HS-27A (cell line): ENCODE results near the gene SHISA9.

ENCODE experiments used
- DNase-seq: peaks from one replicate; pipeline ENCODE4 v3.0.0-alpha.2; 2012; ENCODE audit warnings: low read depth, missing footprints

SHISA9 gene

DNA sequence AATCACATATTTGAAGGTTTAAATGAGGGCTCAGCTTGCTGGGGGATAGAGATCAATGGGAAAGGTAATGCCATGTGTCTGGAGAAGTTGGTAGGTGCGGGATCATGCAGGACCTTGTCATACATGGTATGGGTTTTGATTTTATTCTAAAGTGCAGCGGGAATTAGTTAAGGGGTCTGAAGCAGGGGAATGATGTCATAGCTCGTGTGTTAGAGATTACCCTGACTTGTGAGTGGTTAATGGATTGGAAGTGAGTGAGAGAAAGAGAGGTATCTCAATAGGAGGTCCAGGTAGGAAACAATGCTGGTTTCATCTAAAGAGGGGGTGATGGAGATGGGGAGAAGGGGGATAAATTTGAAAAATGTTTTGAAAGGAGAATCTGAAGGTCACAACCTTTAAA is 280.0 kb downstream of the SHISA9 start:
- DNase-seq, result no peak

GRCh38 chr16:13186813-13187212 is 285.4 kb downstream of the SHISA9 start:
- DNase-seq, result no peak

- DNase-seq, result no peak
Measured at GRCh38 chr16:13189250-13189649, 287.9 kb downstream of the SHISA9 start.

DNA sequence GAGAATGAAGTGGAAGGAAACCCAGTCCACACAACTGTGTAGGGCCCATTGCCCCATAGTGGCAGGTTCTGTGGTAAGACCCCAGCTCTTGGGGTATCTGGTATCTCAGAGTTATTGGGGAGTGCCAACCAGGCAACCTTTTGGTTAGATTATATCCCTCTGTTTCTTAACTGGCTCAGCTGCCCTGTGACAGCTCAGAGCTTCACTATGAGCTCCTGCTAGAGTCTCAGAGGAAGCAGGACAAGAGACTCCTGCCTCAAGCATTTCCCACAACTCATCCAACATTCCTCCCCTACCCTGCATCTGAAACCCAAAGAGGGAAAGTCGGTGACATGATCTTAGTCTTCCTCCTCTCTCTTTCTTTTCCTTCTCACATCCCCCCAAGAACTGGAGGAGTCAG is 292.3 kb downstream of the SHISA9 start:
- no peak for DNase-seq

- DNase-seq, result no peak
Measured at GRCh38 chr16:13194766-13195165, 293.4 kb downstream of the SHISA9 start.

DNA sequence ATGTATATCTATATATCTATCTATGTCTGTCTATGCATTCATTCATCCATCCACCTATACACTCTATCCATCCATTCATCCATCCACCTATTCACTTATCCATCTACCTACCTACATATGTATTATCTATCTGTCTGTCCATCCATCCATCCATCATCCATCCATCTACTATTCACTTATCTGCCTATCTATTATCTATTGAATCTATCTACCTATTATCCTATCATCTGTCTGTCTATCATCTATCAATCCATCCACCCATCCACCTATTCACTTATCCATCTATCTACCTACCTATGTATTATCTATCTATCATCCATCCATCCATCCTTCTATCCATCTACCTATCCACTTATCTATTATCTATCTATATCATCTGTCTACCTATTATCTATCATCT is 302.3 kb downstream of the SHISA9 start:
- DNase-seq, result no peak

DNA sequence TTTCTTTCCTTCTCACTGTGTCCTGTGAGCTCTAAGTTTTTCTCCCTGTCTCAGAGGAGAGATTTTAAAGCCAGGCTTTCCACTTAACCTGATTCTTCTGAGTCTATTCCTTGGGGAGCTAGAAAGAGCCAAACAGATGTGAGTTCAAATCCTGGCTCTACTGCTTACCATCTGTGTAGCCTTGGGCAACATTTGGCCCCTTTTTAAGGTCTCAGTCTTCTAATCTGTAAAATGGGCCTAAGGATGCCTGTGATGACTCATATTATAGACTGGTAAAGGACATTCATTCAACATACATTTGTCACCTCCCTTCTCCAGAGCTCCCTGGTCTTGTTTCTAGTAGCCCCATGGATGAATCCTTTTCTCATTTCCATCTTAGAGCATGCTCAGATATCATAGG is 304.0 kb downstream of the SHISA9 start:
- no peak for DNase-seq

GRCh38 chr16:13206606-13207005 is 305.2 kb downstream of the SHISA9 start:
- DNase-seq, result no peak

DNA sequence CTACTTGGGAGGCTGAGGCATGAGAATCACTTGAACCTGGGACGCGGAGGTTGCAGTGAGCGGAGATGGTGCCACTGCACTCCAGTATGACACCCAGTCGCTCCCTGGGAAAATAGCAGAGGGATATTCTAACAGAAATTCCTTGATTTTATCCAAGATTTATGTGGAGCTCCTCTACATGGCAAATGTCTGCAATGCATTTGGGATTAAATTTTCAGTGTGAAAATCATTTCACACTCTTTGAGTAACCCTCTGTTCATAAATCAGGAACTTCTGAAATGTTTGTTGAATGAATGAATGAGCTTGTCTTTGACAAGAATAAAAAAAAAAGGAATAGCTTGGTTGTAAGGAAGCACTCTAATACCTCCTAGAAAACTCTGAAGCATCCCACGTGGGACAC is 305.8 kb downstream of the SHISA9 start:
- no peak for DNase-seq

GRCh38 chr16:13223666-13224065 is 322.3 kb downstream of the SHISA9 start:
- no peak for DNase-seq

DNA sequence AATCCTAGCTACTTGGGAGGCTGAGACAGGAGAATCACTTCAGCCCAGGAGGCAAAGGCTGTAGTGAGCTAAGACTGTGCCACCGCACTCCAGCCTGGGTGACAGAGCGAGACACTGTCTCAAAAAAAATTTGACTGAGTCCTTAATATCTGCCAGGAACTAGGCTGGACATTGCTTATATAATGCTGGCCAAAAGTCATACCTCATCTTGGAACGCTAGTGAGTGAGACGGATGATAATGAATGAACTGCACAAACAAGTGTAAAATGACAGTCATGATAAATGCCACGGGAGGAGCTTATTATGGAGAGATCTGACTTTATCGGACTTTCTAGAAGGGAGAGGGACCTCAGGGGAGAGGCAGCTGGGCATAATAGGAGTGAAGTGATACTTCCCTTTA is 327.6 kb downstream of the SHISA9 start:
- no peak for DNase-seq

- DNase-seq, result no peak
Measured at GRCh38 chr16:13231365-13231764, 330.0 kb downstream of the SHISA9 start.

DNA sequence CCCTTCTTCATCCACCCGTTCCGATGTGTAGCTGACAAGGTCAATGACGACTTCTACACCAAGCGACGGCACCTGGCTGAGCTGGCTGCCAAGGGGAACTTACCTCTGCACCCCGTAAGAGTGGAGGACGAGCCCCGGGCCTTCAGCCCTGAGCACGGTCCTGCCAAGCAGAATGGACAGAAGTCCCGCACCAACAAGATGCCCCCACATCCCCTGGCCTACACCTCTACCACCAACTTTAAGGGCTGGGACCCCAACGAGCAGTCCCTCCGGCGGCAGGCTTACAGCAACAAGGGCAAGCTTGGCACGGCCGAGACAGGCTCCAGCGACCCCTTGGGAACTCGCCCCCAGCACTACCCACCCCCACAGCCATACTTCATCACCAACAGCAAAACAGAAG is 333.6 kb downstream of the SHISA9 start:
- DNase-seq, result no peak

DNA sequence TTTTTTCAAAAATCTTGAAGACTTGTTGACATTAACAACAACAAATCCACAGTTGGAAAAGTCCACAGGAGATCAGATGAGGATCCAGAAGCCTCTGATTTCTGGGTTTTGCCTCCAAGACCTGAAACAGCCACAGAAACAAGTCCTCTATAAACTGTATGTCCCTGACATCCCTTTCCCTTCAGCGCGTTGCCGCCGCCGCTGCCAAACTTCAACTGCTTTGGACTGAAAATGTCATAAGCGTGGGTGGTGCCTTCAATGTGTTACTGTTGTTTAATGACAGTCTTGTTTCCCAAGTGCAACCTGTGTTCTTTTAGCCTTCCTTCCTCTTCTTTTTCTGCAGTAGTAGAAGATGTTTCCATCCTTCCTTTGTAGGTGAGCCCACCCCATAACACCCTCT is 334.9 kb downstream of the SHISA9 start:
- no peak for DNase-seq

- DNase-seq, result no peak
Measured at GRCh38 chr16:13238182-13238581, 336.8 kb downstream of the SHISA9 start.

GRCh38 chr16:13242201-13242600 is 340.8 kb downstream of the SHISA9 start:
- DNase-seq, result no peak

DNA sequence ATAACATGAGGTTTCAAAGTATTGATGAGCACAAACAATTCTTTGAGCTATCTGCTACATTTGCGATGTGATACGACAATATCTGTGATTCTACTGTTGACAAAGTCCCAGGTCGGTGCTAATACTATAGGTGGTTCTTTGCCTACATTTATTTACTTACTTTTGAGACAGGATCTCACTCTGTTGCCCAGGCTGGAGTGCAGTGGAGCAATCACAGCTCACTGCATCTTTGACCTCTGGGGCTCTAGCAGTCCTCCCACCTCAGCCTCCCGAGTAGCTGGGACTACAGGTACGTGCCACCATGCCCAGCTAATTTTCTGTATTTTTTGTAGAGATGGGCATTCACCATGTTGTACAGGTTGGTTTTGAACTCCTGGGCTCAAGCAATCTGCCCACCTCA is 343.4 kb downstream of the SHISA9 start:
- no peak for DNase-seq

DNA sequence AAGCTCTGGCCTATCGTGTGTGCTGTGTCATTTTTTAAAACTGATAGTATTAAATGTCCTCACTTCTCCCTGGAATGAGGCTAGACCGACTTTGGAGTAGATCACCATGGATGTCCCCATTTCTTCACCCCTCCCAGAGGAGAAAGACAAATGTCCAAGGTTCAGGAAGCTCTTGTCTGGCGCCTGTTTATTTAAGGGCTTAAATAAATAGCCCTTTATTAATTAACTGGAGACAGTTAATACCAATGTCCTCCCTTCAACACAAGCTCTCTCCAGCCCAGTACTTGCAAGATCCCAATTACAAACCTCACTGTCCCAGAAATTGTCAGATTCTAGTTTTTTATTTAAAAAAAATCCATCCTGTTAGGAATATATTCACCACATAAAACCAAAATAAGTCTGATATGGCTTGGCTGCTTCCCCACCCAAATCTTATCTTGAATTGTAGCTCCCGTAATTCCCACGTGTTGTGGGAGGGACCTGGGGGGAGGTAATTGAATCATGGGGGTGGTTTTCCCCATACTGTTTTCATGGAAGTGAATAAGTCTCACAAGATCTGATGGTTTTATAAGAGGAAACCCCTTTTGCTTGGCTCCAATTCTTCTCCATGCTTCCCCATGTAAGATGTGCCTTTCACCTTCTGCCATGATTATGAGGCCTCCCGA is 344.4 kb downstream of the SHISA9 start:
- no peak for DNase-seq

DNA sequence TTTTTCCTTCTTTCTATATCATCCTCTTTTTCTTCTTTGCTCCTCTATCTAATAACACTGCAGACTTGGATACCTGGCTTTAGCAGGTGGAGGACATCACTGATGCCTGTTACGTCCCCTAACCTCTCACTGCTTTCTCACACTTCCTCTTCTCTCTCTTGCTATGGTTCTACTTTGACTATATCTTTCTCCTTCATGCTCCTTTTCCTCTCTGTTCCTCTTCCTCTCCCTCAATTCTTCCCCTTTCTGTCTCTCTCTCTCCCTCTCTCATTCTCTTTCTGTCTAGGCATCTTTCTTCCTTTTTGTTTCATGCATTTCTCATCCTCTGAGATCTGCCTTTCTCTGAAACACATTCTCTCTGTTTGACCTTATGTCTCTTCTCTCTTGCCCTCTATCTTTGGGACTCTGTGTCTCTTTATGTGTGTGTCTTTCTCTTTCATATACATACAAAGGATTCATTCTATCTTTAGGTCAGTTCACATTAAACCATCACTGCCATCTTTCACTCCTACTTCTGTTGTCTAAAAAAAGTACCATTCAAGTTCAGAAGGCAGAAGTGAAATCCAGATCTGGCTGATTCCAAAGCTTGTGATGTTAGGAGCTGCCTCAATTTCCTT is 353.7 kb downstream of the SHISA9 start:
- no peak for DNase-seq

DNA sequence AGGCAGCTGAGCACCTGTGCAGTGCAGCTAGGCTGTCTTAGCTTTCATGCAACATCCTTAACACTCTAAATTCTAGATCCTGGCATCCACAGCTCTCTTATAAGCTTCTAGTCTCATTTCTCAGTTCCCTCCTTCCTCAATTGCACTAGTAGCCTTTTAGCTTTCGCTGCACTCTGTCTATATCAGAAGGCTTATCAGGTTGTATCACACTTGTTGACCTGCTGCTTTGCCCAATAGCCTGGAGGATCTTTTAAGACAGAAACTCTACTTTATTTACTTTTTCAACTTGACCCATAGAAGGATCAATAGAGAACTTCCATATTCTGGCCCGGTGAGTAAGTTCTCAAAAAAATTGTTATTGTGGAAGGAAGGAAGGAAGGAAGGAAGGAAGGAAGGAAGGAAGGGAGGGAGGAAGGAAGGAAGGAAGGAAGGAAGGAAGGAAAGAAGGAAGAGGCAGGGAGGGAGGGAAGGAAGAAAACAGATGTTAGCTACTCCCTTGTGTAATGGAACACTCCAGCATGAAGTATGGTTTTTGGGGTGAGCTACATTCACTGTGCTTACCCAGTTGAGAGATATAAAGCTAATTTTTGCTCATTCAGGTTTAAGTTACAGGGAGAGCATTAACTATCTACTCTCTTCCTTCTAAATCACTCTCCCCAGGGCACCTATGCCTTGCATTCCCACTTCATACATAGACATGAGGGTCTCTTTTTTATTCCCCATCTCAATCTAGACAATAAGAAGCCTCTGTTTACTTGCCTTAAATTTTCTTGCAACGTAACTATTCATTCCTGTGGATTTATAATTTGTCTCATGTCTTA is 361.1 kb downstream of the SHISA9 start:
- DNase-seq, result no peak

DNA sequence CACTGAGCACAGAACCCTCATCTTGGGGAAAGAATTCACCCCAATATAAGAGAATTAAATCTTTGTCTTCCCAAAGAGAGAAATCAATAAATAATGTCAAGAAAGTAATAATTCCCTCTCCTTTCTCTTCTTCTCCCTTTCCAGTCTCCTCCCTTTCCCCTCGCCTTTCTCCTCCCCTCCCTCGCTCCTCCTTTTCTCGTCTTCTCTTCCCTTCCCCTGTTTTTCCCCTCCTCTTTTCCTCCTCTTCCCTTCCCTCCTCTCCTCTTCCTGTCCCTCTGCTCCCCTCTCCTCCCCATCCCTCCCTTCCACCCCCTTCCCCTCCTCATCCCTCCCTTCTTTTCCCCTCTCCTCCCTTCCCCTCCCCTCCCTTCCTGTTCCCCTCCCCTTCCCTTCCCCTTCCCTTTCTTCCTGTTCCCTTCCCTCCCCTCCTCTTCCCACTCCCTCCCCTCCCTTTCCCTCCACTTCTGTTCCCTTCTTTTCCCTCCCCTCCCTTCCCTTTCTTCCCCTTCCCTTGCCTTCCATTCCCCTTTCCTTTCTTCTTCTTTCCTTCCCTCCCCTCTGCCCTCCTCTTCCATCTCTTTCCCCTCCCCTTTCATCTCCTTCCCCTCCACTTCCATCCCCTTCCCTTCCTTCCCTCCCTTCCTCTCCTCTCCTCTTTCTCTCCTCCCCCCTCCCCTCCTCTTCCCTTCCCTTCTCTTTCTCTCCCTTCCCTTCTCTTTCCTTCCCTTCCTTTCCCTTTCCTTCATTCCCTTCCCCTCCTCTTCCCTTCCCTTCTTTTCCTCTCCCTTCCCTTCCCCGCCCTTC is 363.6 kb downstream of the SHISA9 start:
- DNase-seq, result no peak

DNA sequence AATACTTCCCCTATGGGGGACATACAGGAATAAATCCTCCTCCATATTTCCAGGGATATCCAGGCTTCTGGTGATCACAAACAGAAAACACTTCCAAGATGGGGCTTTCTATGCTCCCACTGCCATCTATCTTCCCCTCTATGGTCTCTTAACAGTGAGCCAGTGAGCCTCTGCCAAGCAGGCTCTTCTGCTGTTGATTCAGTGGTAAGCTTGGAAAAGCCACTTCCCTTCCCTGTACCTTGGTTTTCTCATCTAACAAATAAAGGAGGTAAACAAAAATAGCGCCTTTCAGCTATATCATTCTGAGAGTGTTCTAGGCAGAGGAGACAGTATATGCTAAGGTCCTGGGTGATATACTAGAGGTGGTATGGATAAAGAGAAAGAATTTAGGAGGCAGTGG is 368.0 kb downstream of the SHISA9 start:
- no peak for DNase-seq
